ENCODE measurements around the gene FTO.

The FTO gene

DNA sequence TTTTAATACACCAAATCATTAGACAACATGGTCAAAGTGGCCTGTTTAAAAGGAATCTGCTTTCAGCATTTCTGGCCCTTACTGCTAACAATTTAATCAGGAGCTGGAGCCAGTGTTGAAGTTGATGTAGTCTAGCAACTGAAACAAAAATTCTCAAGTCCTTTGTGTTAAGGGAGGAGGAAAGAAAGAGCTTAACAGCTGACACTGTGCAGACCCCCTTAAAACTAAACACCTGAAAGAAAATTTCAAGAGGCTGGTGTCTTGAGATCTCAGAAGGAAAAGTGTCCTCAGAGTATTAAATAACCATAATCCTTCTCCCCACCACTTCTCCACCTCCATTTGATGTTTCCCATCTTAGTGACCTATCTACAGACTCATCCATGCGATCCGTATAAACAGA is 232.1 kb downstream of the FTO start:
- Histone ChIP-seq H3K36me3 (no peaks in the 10 kb centered on the region; the same call in none of the 2 replicates), H3K9me3 (no peaks in the 10 kb centered on the region; the same call in 1 of the 2 replicates), H3K4me1 (no peaks in the 10 kb centered on the region; the same call in 1 of the 2 replicates), H3K4me3 (ENCODE audit: low read depth, low read length) (no peak overlapping the region), H3K27me3 (no peaks in the 10 kb centered on the region)
- TF ChIP-seq, protein P1, sequence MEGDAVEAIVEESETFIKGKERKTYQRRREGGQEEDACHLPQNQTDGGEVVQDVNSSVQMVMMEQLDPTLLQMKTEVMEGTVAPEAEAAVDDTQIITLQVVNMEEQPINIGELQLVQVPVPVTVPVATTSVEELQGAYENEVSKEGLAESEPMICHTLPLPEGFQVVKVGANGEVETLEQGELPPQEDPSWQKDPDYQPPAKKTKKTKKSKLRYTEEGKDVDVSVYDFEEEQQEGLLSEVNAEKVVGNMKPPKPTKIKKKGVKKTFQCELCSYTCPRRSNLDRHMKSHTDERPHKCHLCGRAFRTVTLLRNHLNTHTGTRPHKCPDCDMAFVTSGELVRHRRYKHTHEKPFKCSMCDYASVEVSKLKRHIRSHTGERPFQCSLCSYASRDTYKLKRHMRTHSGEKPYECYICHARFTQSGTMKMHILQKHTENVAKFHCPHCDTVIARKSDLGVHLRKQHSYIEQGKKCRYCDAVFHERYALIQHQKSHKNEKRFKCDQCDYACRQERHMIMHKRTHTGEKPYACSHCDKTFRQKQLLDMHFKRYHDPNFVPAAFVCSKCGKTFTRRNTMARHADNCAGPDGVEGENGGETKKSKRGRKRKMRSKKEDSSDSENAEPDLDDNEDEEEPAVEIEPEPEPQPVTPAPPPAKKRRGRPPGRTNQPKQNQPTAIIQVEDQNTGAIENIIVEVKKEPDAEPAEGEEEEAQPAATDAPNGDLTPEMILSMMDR (IDR thresholded peaks at IDR 0.05; ENCODE audit: low read depth, low read length) = no peak
- no peak for DNase-seq

DNA sequence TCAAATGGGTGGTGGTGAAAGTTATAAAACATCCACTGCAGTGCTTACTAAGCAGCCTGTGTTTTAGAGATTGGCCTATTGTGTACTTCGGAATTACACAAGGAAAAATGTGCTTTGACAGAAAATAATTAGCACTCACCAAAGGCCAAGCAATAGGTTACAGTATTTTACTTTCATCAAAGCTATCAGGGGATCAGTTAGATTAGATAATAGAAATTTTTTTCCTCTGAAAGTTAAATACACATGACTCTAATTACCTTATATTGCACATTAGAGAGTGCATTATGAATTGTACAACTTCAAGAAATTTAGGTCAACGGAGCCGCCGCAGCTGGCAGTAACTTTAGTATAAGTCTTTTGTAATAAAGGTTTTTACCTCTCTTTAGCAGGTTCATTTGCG is 232.6 kb downstream of the FTO start:
- Histone ChIP-seq H3K36me3 (no peaks in the 10 kb centered on the region; the same call in none of the 2 replicates), H3K27me3 (no peaks in the 10 kb centered on the region), H3K9me3 (no peaks in the 10 kb centered on the region; the same call in 1 of the 2 replicates), H3K4me3 (ENCODE audit: low read depth, low read length) (no peak overlapping the region), H3K4me1 (no peaks in the 10 kb centered on the region; the same call in 1 of the 2 replicates)
- TF ChIP-seq, protein P1 (IDR thresholded peaks at IDR 0.05; ENCODE audit: low read depth, low read length) = no peak
- DNase-seq = no peak

DNA sequence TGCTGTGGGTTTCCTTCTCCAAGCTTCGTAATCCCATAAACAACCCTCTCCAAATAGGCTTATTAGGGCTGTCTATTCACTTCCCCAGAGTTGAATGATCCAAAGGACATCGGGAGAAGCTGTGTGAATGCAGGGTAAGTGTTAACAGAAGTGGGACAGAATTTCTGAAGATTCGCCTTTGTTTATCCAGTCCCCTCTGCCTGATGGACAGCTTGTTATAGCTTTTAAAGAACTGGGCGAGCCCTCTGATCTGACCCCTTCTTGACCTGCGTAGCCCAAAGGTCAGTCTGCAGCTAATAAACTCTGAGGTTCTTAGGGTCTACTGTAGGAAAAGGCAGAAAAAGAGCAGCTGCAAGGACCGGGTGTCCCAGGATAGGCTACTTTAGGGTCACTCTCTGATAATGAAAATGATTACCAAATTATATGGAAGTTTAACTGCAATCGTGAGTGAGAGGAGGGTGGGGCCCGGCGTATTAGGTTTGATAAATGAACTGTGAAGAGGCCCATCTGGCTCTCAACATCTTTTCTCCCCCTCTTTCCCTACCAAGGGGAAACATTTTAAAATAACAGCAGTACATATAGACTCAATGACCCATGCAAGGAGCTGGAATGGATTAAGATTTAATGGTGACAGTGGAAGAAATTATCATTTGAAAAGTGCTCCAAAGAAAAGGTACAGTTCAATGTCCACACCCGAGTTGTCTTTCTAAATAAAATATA is 233.4 kb downstream of the FTO start:
- TF ChIP-seq, protein P1 (IDR thresholded peaks at IDR 0.05; ENCODE audit: low read depth, low read length) = no peak
- Histone ChIP-seq H3K4me3 (ENCODE audit: low read depth, low read length) (no peak overlapping the region), H3K9me3 (no peaks in the 10 kb centered on the region; the same call in 1 of the 2 replicates), H3K4me1 (no peaks in the 10 kb centered on the region; the same call in 1 of the 2 replicates), H3K36me3 (no peaks in the 10 kb centered on the region; the same call in none of the 2 replicates), H3K27me3 (no peaks in the 10 kb centered on the region)
- no peak for DNase-seq

DNA sequence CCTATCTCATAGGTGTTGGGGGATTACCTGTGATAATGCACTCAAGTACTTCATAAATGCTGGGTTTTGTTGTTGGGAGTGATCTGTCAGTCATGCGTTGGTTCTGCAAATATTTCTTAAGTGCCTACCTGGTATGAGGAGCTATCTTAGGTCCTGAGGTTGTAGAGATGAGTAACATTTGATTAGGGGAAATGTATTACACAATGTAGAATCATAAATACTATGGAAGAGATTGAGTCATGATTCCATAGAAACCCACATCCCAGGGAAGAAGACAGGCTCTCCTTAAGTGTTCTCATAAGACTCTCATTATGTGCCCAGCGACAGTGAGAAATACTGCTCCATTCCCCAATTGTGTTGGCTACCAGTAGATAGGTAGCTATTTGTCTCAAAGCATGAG is 240.1 kb downstream of the FTO start:
- H3K9me3 ChIP-seq = no peaks in the 10 kb centered on the region
- no peaks in the 10 kb centered on the region for H3K36me3 ChIP-seq
- H3K4me3 ChIP-seq (ENCODE audit: low read depth, low read length) = no peak overlapping the region
- DNase-seq = no peak
- no peaks in the 10 kb centered on the region for H3K4me1 ChIP-seq
- TF ChIP-seq, protein P1 (IDR thresholded peaks at IDR 0.05; ENCODE audit: low read depth, low read length) = no peak
- H3K27me3 ChIP-seq = no peaks in the 10 kb centered on the region

DNA sequence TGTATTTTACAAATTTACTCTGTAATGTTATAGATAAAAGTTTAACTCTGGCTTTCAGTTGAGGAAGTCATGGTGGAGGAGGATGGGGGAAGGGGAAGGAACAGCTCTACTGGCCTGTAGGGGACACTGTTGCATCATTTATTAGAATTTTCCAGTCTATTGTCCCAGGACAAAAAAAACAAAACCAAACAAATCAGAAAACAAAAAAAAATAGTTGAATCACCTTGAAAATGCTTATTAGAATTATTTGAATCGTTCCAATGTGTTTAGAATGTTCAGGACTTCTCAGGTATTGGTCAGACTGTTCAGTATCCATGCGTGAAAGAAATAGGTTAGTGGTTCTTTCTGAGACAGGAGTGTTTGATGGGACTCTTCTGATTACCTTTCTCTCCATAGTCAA is 242.0 kb downstream of the FTO start:
- TF ChIP-seq, protein P1 (IDR thresholded peaks at IDR 0.05; ENCODE audit: low read depth, low read length) = peak; percentile 93
- Histone ChIP-seq H3K27me3 (no peaks in the 10 kb centered on the region), H3K4me1 (no peaks in the 10 kb centered on the region), H3K9me3 (no peaks in the 10 kb centered on the region), H3K4me3 (ENCODE audit: low read depth, low read length) (no peak overlapping the region), H3K36me3 (no peaks in the 10 kb centered on the region)
- DNase-seq = peak; percentile 18

DNA sequence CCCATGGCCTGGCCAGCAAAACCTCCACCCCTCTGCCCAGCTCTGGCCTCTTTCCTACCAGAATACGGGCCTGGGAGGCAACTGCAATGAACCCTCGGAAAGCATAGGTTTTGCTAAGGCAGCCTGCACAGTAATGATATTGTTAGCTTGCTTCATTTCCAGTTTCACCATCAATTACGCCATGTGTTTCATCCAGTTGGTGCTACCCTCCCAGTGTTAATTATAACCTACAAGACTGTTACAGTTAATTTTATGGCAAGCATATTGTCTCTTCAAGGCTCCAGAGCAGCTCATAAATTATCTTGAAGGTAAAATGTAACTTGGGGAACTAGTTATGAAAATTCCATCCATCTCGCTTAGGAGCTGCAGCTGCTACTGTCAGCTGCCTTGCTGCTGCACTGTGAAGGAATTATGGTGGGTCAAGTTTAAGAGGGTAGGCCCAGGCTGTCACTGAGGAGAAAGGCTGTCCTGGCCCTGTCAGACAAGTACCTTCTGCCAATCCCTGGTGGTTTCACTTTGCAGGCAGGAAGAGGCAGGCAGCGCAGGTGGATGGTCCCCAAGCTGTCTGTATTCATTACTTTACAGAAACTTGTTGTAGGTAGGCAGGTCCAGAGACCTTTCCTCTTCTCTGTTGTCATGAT is 242.9 kb downstream of the FTO start:
- no peaks in the 10 kb centered on the region for H3K9me3 ChIP-seq
- no peaks in the 10 kb centered on the region for H3K36me3 ChIP-seq
- no peaks in the 10 kb centered on the region for H3K4me1 ChIP-seq
- no peaks in the 10 kb centered on the region for H3K27me3 ChIP-seq
- H3K4me3 ChIP-seq (ENCODE audit: low read depth, low read length) = no peak overlapping the region
- no peak for DNase-seq
- TF ChIP-seq, protein P1 (IDR thresholded peaks at IDR 0.05; ENCODE audit: low read depth, low read length) = no peak

Measured in BE2C (cell line).